ENCODE measurements around the gene ZNF366. TPM values are rescaled to one million over a fixed set of nuclear protein-coding genes. Genes with fewer than 3 reads are reported as not detected.

The ZNF366 gene
- total RNA-seq, 2 experiments from 2014 or later = not detected

DNA sequence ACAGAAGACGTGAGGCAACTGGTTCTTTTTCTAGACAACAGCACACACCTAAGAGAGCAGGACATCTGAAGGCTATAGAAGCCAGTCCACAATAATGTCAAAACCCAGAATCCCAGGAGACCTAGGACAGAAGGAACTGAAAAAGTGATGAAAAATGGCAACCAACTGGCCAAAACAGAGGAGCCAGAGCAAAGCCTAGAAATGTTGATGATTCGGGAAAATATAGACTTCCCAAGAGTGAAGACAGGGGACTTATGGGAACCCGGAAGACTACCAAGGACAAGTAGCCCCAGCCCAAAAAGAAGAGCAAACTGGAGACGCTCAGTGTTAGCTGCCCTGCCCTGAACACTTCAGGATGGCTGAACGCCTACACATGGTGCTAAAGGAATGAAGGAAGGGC is 43.4 kb upstream of the ZNF366 start:
- intact Hi-C loops (cut with micrococcal nuclease; ENCODE audit: unreplicated experiment) = no loop called here
- POLR2A ChIA-PET = interaction anchor here (0.6 kb wide), 1 partner anchor 58 kb away, joined by 3 read pairs; no protein-coding TSS in a partner anchor
- CTCF ChIA-PET (ENCODE audit: unreplicated experiment) = no interaction called here

DNA sequence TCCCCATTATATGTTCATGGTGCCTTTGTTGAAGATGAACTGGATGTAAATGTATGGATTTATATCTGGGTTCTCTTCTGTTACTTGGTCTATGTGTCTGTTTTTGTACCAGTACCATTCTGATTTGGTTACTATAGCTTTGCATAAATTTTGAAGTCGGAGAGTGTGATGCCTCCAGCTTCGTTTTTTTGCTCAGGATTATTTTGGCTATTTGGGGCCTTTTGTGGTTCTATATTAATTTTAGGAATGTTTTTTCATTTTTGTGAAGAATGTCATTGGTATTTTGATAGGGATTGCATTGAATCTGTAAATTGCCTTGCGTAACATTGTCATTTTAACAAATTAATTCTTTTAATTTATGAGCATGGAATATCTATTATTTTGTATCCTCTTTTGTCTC is 36.6 kb upstream of the ZNF366 start:
- Histone ChIP-seq H3K4me2 (ENCODE audit: low read length) (no peak overlapping the region), H3K27ac (ENCODE audit: low read depth, low read length, poor library complexity, severe bottlenecking) (no peak overlapping the region), H3K4me3 (ENCODE audit: low read depth, low read length, poor library complexity, severe bottlenecking) (no peak overlapping the region), H3K9me2 (ENCODE audit: insufficient read depth, low read length) (no peaks in the 10 kb centered on the region), H3K36me3 (ENCODE audit: insufficient read depth, low read length) (no peaks in the 10 kb centered on the region), H3K9me3 (ENCODE audit: low read length) (no peaks in the 10 kb centered on the region), H3K79me2 (ENCODE audit: insufficient read depth, low read depth, low read length) (no peaks in the 10 kb centered on the region), H3K4me1 (ENCODE audit: insufficient read depth, low read length, poor library complexity, severe bottlenecking) (no peaks in the 10 kb centered on the region), H4K20me1 (ENCODE audit: insufficient read depth, low read length) (no peaks in the 10 kb centered on the region), H2AFZ (ENCODE audit: low read length) (no peak overlapping the region)
- POLR2A ChIA-PET = interaction anchor here (0.5 to 0.6 kb wide), 2 partner anchors 24 to 185 kb away, joined by 3 to 4 read pairs; no protein-coding TSS in a partner anchor
- no TSS peak for BruUV-seq (replicated peaks)
- TF ChIP-seq EZH2phosphoT487 (IDR thresholded peaks at IDR 0.05; ENCODE audit: borderline replicate concordance, low read depth, low read length) = no peak
- TF ChIP-seq, protein P1, sequence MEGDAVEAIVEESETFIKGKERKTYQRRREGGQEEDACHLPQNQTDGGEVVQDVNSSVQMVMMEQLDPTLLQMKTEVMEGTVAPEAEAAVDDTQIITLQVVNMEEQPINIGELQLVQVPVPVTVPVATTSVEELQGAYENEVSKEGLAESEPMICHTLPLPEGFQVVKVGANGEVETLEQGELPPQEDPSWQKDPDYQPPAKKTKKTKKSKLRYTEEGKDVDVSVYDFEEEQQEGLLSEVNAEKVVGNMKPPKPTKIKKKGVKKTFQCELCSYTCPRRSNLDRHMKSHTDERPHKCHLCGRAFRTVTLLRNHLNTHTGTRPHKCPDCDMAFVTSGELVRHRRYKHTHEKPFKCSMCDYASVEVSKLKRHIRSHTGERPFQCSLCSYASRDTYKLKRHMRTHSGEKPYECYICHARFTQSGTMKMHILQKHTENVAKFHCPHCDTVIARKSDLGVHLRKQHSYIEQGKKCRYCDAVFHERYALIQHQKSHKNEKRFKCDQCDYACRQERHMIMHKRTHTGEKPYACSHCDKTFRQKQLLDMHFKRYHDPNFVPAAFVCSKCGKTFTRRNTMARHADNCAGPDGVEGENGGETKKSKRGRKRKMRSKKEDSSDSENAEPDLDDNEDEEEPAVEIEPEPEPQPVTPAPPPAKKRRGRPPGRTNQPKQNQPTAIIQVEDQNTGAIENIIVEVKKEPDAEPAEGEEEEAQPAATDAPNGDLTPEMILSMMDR (conservative IDR thresholded peaks at IDR 0.05; ENCODE audit: low read length) = no peak
- CTCF ChIA-PET (ENCODE audit: unreplicated experiment) = no interaction called here
- intact Hi-C loops (cut with micrococcal nuclease; ENCODE audit: unreplicated experiment) = no loop called here
- no peak for DNase-seq (ENCODE audit: low spot score)

More for the DNA sequence above, 43.4 kb upstream of the ZNF366 start:
- no peaks in the 10 kb centered on the region for H4K20me1 ChIP-seq (ENCODE audit: insufficient read depth, low read length)
- H3K9me2 ChIP-seq (ENCODE audit: insufficient read depth, low read length) = no peaks in the 10 kb centered on the region
- BruUV-seq (replicated peaks) = no TSS peak
- H3K4me1 ChIP-seq (ENCODE audit: insufficient read depth, low read length, poor library complexity, severe bottlenecking) = no peaks in the 10 kb centered on the region
- H3K79me2 ChIP-seq (ENCODE audit: insufficient read depth, low read depth, low read length) = no peaks in the 10 kb centered on the region
- H3K36me3 ChIP-seq (ENCODE audit: insufficient read depth, low read length) = no peaks in the 10 kb centered on the region
- no peak overlapping the region for H2AFZ ChIP-seq (ENCODE audit: low read length)
- no peaks in the 10 kb centered on the region for H3K9me3 ChIP-seq (ENCODE audit: low read length)
- no peak for TF ChIP-seq EZH2phosphoT487 (IDR thresholded peaks at IDR 0.05; ENCODE audit: borderline replicate concordance, low read depth, low read length)
- TF ChIP-seq, protein P1 (conservative IDR thresholded peaks at IDR 0.05; ENCODE audit: low read length) = no peak
- no peak overlapping the region for H3K4me2 ChIP-seq (ENCODE audit: low read length)
- no peak overlapping the region for H3K27ac ChIP-seq (ENCODE audit: low read depth, low read length, poor library complexity, severe bottlenecking)
- no peak for DNase-seq (ENCODE audit: low spot score)
- no peak overlapping the region for H3K4me3 ChIP-seq (ENCODE audit: low read depth, low read length, poor library complexity, severe bottlenecking)

DNA sequence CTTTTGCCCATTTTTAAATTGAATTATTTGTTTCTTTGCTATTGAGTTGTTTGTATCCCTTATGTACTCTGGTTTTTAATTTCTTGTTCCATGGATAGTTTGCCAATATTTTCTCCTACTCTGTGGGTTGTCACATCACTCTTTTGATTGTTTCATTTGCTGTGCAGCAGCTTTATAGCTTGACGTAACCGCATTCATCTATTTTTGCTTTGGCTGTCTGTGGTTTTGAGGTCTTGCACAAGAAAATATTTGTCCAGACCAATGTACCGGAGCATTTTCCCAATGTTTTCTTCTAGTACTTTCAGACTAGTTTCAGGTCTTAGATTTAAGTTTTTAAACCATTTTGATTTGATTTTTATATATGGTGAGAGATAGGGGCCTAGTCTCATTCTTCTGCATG is 36.2 kb upstream of the ZNF366 start:
- H4K20me1 ChIP-seq (ENCODE audit: insufficient read depth, low read length) = no peaks in the 10 kb centered on the region
- H3K4me2 ChIP-seq (ENCODE audit: low read length) = no peak overlapping the region
- no peaks in the 10 kb centered on the region for H3K79me2 ChIP-seq (ENCODE audit: insufficient read depth, low read depth, low read length)
- no TSS peak for BruUV-seq (replicated peaks)
- no peaks in the 10 kb centered on the region for H3K9me3 ChIP-seq (ENCODE audit: low read length)
- H2AFZ ChIP-seq (ENCODE audit: low read length) = no peak overlapping the region
- intact Hi-C loops (cut with micrococcal nuclease; ENCODE audit: unreplicated experiment) = no loop called here
- CTCF ChIA-PET (ENCODE audit: unreplicated experiment) = no interaction called here
- H3K36me3 ChIP-seq (ENCODE audit: insufficient read depth, low read length) = no peaks in the 10 kb centered on the region
- POLR2A ChIA-PET = interaction anchor here (0.6 kb wide), 1 partner anchor 185 kb away, joined by 4 read pairs; no protein-coding TSS in a partner anchor
- no peak overlapping the region for H3K4me3 ChIP-seq (ENCODE audit: low read depth, low read length, poor library complexity, severe bottlenecking)
- DNase-seq (ENCODE audit: low spot score) = no peak
- H3K9me2 ChIP-seq (ENCODE audit: insufficient read depth, low read length) = no peaks in the 10 kb centered on the region
- TF ChIP-seq, protein P1 (conservative IDR thresholded peaks at IDR 0.05; ENCODE audit: low read length) = no peak
- TF ChIP-seq EZH2phosphoT487 (IDR thresholded peaks at IDR 0.05; ENCODE audit: borderline replicate concordance, low read depth, low read length) = no peak
- H3K4me1 ChIP-seq (ENCODE audit: insufficient read depth, low read length, poor library complexity, severe bottlenecking) = no peaks in the 10 kb centered on the region
- no peak overlapping the region for H3K27ac ChIP-seq (ENCODE audit: low read depth, low read length, poor library complexity, severe bottlenecking)
